Limb (tissue), 2 donors: ENCODE data around the gene GALNT9.
"Not testable (repeated sequence)": the region's sequence is repeated elsewhere in the genome, so short reads cannot be mapped to it uniquely, and the experiment has no call there.

Source experiments
- DNase-seq, 2 donors: peaks; one replicate each; pipeline ENCODE4 v3.0.0-alpha.2; 2016; ENCODE audit errors: extremely low spot score in 2 of 2

GALNT9 gene

GRCh38 chr12:132236930-132237771 lies 92.2 kb downstream of the GALNT9 start:
- no peak for DNase-seq

DNA sequence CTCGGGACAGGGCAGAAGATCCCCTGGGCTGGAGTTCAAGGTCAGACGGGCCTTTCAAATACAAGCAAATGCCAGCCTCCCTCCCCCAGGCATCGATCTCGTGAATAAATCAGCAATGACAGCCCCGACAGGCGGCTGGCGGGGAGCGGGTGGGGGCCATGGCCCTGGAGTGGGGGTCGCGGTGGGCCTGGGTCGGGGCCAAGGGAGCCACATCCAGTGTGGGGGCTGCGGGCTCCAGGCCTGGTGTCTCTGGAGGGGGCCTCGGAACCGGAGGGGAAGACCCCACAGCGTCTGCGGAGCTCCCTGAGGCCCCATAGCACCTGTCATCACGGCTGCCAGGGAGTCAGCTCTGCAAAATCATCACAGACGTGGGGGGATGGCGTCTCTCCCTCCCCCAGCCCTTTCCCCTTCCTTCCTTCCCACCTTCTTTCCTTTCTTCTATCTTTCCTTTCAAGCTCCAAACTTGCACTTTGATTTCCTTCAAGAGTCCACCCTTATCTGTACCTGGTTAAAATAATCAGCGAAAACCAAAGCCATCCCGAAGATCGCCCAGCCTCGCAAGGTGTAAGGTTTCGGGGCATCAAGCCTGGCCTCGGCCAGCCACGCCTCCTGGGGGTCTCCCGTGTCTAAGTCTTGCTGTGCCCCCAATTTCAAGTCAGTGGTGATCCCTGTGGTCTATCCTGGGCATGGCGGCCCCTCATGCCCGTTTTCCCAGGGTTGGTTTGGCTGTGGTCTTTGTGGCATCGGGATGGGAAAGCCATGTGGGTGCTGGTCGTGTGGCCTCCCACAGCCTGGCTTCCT lies 93.1 kb downstream of the GALNT9 start:
- DNase-seq: no peak

GRCh38 chr12:132235116-132235820 lies 94.1 kb downstream of the GALNT9 start:
- DNase-seq: no peak

DNA sequence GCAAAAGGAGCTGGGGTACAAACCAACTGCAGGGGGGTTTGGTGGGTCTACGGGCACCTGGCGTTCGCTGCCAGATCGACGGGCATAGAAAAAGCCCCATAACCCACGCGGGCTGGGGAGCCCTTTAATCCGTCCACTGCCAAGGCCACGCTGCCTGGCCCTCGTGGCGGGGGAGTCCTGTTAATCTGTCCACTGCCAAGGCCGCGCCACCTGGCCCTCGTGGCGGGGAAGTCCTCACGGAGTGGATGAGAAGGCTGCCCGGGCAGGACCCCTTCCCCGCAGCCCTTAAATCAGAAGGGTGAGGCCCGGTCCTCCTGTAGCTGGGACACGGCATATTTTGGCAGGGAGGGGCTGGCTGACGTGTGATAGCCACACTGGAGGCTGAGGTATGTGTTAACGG lies 99.0 kb downstream of the GALNT9 start:
- DNase-seq: no peak

- DNase-seq: no peak
Observed at GRCh38 chr12:132229926-132230325, 99.5 kb downstream of the GALNT9 start.

GRCh38 chr12:132229193-132229760 lies 100.1 kb downstream of the GALNT9 start:
- DNase-seq: no peak

GRCh38 chr12:132228476-132229192 lies 100.8 kb downstream of the GALNT9 start:
- DNase-seq: no peak

- DNase-seq: no peak
Observed at GRCh38 chr12:132227782-132228475, 101.5 kb downstream of the GALNT9 start.

DNA sequence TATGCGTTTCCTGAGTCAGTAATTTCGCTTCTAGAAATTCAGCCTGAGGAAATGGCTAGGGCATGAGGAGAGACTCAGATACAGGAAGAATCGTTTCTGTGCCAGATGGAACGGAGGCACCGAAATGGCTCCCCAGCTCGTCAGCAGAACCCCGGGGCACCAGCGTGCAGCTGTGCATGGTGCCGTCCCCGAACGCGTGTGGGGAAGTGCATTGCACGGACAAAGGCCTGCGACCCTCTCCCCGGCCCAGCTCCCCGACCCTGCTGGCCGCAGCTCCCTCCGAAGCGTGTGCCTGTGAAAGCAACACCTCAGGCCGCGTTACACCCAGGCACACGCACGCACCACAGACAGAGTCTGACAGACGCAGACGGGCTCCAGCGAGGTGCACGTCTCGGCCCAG lies 102.3 kb downstream of the GALNT9 start:
- no peak for DNase-seq

DNA sequence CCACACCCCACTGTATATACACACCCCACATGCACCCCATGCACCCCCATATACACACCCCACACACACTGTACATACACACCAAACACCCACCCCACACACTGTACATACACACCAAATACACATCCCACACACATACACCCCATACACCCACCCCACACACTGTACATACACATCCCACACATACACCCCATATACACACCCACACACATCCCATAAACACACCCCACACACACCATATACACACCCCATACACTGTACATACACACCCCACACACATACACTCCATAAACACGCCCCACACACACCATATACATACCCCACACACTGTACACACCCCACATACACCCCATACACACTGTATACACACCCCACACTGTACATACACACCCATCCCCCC lies 102.8 kb downstream of the GALNT9 start:
- DNase-seq: no peak

- DNase-seq: no peak
Observed at GRCh38 chr12:132225214-132225613, 104.2 kb downstream of the GALNT9 start.

DNA sequence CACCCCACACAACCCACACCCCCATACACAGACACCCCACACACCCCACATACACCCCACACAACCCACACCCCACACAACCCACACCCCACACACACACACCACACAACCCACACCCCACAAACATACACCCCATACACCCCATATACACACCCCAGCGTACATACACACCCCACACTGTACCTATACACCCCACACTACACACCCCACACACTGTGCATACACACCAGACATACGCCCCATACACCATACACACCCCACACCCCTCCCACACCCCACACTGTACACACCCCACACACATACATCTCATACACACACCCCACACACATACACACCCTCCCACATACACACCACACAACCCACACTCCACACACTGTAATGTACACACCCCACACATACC lies 104.9 kb downstream of the GALNT9 start:
- no peak for DNase-seq

- DNase-seq: no peak
Observed at GRCh38 chr12:132222808-132223173, 106.6 kb downstream of the GALNT9 start.

GRCh38 chr12:132222096-132222807 lies 107.1 kb downstream of the GALNT9 start:
- DNase-seq: peak in 1 of 2 donors; percentile 61

DNA sequence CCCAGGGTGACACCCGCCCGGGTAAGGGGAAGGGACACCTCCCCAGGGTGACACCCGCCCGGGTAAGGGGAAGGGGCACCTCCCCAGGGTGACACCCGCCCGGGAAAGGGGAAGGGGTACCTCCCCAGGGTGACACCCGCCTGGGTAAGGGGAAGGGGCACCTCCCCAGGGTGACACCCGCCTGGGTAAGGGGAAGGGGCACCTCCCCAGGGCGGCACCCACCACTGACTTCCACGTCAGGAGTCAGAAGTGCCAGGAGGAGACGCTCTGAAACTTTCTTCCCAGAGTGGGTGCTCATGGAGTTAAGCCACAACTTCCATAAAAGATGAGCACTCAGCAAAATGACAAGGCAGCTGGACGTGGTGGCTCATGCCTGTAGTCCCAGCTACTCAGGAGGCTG lies 109.6 kb downstream of the GALNT9 start:
- not testable (repeated sequence) for DNase-seq

- peak in 1 of 2 donors; percentile 58 for DNase-seq
Observed at GRCh38 chr12:132219323-132219722, 110.1 kb downstream of the GALNT9 start.

GRCh38 chr12:132218915-132219314 lies 110.5 kb downstream of the GALNT9 start:
- no peak for DNase-seq

- no peak for DNase-seq
Observed at GRCh38 chr12:132218527-132218875, 110.9 kb downstream of the GALNT9 start.

DNA sequence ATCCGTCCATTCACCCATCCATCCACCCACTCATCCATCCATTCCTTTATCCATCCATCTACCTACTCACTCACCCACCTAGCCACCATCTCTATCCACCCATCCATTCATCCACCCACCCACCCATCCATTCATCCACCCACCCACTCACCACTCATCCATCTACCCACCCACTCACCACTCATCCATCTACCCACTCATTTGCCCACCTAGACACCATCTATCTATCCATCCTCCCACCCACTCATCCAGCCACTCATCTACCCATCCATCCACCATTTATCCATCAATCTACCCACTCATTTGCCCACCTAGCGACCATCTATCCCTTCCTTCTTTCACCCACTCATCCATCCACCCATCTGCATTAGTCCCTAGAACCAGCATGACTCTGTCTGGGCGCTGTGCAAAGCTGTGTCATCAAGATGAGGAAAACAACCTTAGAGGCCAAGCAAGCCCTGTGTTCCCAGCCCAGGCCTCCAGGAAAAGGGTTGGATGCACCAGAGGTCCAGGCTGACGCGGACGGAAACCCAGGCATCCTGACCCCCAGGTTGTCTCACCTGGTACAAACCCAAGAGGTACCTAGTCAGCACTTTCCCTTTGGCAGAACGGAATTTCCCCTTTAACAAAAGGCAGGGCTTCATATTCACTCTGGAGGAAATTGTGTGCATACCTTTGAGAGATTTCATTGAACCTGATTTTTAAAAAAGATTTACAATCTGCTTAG lies 111.4 kb downstream of the GALNT9 start:
- DNase-seq: no peak
